ENCODE results near the gene PCDHB12.
"Not testable (repeated sequence)": the region's sequence is repeated elsewhere in the genome, so short reads cannot be mapped to it uniquely, and the experiment has no call there.

The PCDHB12 gene

GRCh38 chr5:141208478-141208877 lies at the start of gene PCDHB12:
TSS of gene PCDHB12 (plus strand) at chr5:141208719. CDS start at chr5:141208908, 189 bp downstream.
- DNase-seq: no peak

DNA sequence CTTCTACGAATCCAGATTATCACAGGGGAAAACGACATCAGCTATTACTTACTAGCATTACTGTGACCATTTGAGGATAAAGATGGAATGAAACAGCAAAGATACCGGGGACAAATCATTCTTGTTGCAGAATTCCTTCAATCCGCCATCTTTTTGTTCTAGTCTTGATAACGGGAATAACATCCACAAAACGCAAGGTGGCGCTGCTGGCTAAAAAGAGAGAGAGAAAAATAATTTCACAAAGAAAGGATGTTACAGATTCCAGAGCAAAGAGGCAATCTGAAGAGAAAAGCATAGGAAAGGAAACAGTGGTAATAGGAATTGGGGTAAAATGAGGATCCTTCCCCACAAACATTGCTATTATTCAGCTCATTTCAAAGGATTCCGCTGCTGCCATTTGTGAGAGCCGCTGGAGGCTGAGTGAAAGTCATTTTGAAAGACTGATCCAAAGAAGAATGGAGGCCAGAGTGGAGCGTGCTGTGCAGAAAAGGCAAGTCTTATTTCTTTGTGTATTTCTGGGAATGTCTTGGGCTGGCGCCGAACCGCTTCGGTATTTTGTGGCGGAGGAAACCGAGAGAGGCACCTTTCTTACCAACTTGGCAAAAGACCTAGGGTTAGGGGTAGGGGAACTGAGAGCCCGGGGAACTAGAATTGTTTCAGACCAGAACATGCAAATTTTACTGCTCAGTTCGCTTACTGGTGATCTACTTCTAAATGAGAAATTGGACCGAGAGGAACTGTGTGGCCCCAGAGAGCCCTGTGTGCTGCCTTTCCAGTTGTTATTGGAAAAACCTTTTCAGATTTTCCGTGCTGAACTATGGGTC lies 35.9 kb upstream of the PCDHB12 start, which contains the start of gene PCDHB7:
TSS of gene PCDHB7 (plus strand) at position 264 of the 824 bp plus-strand sequence. CDS start at position 456, 192 bp downstream.
- DNase-seq: no peak

DNA sequence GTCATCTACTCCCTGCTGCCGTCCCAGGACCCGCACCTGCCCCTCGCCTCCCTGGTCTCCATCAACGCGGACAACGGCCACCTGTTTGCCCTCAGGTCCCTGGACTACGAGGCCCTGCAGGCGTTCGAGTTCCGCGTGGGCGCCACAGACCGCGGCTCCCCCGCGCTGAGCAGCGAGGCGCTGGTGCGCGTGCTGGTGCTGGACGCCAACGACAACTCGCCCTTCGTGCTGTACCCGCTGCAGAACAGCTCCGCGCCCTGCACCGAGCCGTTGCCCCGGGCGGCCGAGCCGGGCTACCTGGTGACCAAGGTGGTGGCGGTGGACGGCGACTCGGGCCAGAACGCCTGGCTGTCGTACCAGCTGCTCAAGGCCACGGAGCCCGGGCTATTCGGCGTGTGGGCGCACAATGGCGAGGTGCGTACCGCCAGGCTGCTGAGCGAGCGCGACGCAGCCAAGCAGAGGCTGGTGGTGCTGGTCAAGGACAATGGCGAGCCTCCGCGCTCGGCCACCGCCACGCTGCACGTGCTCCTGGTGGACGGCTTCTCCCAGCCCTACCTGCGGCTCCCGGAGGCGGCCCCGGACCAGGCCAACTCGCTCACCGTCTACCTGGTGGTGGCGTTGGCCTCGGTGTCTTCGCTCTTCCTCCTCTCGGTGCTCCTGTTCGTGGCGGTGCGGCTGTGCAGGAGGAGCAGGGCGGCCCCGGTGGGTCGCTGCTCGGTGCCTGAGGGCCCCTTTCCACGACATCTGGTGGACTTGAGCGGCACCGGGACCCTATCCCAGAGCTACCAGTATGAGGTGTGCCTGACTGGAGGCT lies 34.0 kb upstream of the PCDHB12 start:
- DNase-seq: not testable (repeated sequence)

DNA sequence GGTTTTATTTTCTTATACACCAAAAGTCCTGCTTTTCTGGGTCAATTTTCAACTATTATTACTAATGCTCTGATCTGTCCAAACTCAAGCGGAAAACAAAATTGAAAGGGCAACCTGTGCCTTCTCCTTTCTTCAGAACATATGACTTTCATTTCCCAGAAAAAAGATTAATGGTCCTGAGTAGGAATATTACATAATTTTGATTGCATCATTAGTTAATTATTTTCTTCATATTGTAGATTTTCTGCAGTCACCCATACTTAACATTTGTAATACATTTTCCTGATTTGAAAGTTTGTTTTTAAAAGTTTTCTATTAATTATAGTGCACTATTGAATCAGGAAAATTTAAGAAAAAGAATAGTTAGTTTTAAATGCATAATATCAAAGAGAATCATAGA lies 32.6 kb upstream of the PCDHB12 start:
- no peak for DNase-seq

GRCh38 chr5:141177577-141178191 lies 30.8 kb upstream of the PCDHB12 start, which contains the start of gene PCDHB8:
TSS of gene PCDHB8 (plus strand) at chr5:141177790. CDS start at chr5:141178035, 245 bp downstream.
- DNase-seq: not testable (repeated sequence)

- not testable (repeated sequence) for DNase-seq
Observed at GRCh38 chr5:141179371-141179770, 29.1 kb upstream of the PCDHB12 start.

- not testable (repeated sequence) for DNase-seq
Observed at GRCh38 chr5:141179876-141180275, 28.6 kb upstream of the PCDHB12 start.

- DNase-seq: no peak
Observed at GRCh38 chr5:141180313-141180712, 28.2 kb upstream of the PCDHB12 start.

GRCh38 chr5:141182248-141182647 lies 26.3 kb upstream of the PCDHB12 start, which contains the start of gene PCDHB16:
TSS of gene PCDHB16 (plus strand) at chr5:141182387. CDS start at chr5:141182560, 173 bp downstream.
- no peak for DNase-seq

- not testable (repeated sequence) for DNase-seq
Observed at GRCh38 chr5:141184117-141184855, 24.2 kb upstream of the PCDHB12 start.

- peak; percentile 53 for DNase-seq
Observed at GRCh38 chr5:141186897-141187512, 21.5 kb upstream of the PCDHB12 start, which contains the start of gene PCDHB9. TSS of gene PCDHB9 (plus strand) at chr5:141187161. CDS start at chr5:141187319, 158 bp downstream.

- DNase-seq: not testable (repeated sequence)
Observed at GRCh38 chr5:141188682-141189081, 19.8 kb upstream of the PCDHB12 start.

DNA sequence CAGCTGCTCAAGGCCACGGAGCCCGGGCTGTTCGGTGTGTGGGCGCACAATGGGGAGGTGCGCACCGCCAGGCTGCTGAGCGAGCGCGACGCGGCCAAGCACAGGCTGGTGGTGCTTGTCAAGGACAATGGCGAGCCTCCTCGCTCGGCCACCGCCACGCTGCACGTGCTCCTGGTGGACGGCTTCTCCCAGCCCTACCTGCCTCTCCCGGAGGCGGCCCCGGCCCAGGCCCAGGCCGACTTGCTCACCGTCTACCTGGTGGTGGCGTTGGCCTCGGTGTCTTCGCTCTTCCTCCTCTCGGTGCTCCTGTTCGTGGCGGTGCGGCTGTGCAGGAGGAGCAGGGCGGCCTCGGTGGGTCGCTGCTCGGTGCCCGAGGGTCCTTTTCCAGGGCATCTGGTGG lies 19.4 kb upstream of the PCDHB12 start:
- not testable (repeated sequence) for DNase-seq

GRCh38 chr5:141192110-141192725 lies 16.3 kb upstream of the PCDHB12 start, which contains the start of gene PCDHB10:
TSS of gene PCDHB10 (plus strand) at chr5:141192353. CDS start at chr5:141192553, 200 bp downstream.
- peak; percentile 57 for DNase-seq

- not testable (repeated sequence) for DNase-seq
Observed at GRCh38 chr5:141194332-141194731, 14.2 kb upstream of the PCDHB12 start.

DNA sequence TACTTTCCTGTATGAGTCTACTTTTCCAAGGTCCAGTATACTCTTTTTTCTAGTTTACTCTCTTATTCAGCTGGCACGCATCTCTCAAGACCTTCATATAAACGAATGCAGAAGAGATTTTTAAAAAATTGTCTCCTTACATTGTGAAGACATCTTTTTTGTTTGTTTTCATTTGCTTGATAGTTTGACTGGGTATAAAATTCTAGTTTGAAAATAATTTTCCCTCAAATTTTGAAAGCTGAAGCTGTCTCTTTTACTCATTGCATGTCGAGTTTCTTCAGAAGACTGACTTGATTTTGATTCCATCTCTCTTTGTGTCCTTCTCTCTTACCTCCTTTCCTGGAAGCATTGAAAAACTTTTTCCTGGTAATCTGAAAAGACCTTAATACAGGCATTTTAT lies 12.2 kb upstream of the PCDHB12 start:
- no peak for DNase-seq

DNA sequence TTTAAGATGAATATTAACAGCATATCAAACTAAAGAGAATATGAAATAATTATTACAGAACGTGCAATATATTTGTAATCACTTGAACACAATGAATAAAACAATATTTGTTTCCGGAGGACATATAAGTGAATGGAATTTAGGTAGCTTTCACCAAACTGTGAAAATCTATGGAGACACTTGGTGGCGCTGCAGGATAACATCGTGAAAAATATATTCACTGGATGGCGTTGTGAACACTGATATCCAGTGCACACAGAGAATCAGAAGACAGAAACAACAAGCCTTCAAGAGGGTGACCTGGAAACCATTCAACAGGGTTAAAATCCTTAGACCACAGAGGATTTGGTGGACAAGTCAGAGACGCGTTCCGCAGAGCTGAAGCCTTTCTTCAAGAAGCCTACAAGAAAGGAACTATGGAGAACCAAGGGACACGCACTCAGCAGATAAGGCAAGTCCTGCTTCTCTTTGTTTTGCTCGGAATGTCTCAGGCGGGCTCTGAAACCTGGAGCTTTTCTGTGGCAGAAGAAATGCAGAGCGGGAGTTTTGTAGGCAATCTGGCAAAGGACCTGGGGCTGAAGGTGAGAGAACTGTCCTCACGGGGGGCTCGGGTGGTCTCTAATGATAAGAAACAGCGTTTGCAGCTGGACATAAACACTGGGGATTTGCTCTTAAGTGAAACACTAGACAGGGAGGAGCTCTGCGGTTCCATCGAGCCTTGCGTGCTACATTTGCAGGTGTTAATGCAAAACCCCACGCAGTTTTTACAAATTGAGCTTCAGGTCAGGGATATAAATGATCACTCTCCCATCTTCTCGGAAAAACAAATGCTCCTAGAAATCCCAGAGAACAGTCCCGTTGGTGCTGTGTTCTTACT lies 8.9 kb upstream of the PCDHB12 start, which contains the start of gene PCDHB11:
TSS of gene PCDHB11 (plus strand) at position 269 of the 877 bp plus-strand sequence. CDS start at position 417, 148 bp downstream.
- DNase-seq: no peak

GRCh38 chr5:141201126-141201525 lies 7.4 kb upstream of the PCDHB12 start:
- not testable (repeated sequence) for DNase-seq

DNA sequence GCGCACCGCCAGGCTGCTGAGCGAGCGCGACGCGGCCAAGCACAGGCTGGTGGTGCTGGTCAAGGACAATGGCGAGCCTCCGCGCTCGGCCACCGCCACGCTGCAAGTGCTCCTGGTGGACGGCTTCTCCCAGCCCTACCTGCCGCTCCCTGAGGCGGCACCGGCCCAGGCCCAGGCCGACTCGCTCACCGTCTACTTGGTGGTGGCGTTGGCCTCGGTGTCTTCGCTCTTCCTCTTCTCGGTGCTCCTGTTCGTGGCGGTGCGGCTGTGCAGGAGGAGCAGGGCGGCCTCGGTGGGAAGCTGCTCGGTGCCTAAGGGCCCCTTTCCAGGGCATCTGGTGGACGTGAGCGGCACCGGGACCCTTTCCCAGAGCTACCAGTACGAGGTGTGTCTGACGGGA lies 6.9 kb upstream of the PCDHB12 start:
- not testable (repeated sequence) for DNase-seq

- not testable (repeated sequence) for DNase-seq
Observed at GRCh38 chr5:141210281-141210680, 1.8 kb downstream of the PCDHB12 start.

Data from stimulated activated CD8-positive, alpha-beta memory T cell treated with anti-CD3 and anti-CD28 coated beads, Interleukin-4, amount 100 ng/mL, for 48 hours (primary cell).